Loucy (cell line): ENCODE results near the gene CRHR1.

Source experiments
- H2AFZ ChIP-seq: fragments of 200-600 bp; sonication (generic); 2 replicates; pipeline ENCODE4 v1.6.0; 2016; ENCODE audit warnings: antibody characterized with exemption, mild to moderate bottlenecking, low read length, moderate library complexity
- H3F3A ChIP-seq: fragments of 200-600 bp; 2 replicates; pipeline ENCODE4 v1.6.0; 2016; ENCODE audit warnings: antibody characterized with exemption, low read depth, mild to moderate bottlenecking
- H3K27me3 ChIP-seq: fragments of 200-600 bp; sonication (generic); 2 replicates; pipeline ENCODE4 v1.6.1; 2014; ENCODE audit warnings: low read length, mild to moderate bottlenecking; ENCODE audit not compliant: insufficient read depth, poor library complexity, severe bottlenecking
- H3K36me3 ChIP-seq: fragments of 200-600 bp; sonication (generic); 2 replicates; pipeline ENCODE4 v1.6.1; 2016; ENCODE audit warnings: low read length; ENCODE audit not compliant: insufficient read depth
- H3K4me1 ChIP-seq: fragments of 200-600 bp; sonication (generic); 2 replicates; pipeline ENCODE4 v1.5.1; 2014; ENCODE audit warnings: low read length, mild to moderate bottlenecking; ENCODE audit not compliant: insufficient read depth, poor library complexity, severe bottlenecking
- H3K4me2 ChIP-seq: fragments of 200-600 bp; sonication (generic); 2 replicates; pipeline ENCODE4 v1.6.0; 2014; ENCODE audit warnings: antibody characterized with exemption, low read length, low read depth, mild to moderate bottlenecking; ENCODE audit not compliant: poor library complexity, severe bottlenecking
- H3K4me3 ChIP-seq: fragments of 200-600 bp; sonication (generic); 2 replicates; pipeline ENCODE4 v1.5.1; 2014; ENCODE audit warnings: low read length, mild to moderate bottlenecking, mixed read lengths; ENCODE audit not compliant: poor library complexity, severe bottlenecking
- H3K79me2 ChIP-seq: fragments of 200-600 bp; sonication (generic); 2 replicates; pipeline ENCODE4 v1.6.1; 2014; ENCODE audit warnings: low read length; ENCODE audit not compliant: insufficient read depth
- H3K9ac ChIP-seq: fragments of 200-600 bp; sonication (generic); 2 replicates; pipeline ENCODE4 v1.6.0; 2014; ENCODE audit warnings: mild to moderate bottlenecking, low read depth, low read length, moderate library complexity; ENCODE audit not compliant: poor library complexity, severe bottlenecking
- H3K9me2 ChIP-seq: fragments of 200-600 bp; sonication (generic); replicated peaks from 2 replicates; pipeline ENCODE4 v1.6.1; 2016; ENCODE audit warnings: low read depth, low read length, mixed read lengths
- H3K9me3 ChIP-seq: fragments of 200-600 bp; sonication (generic); 2 replicates; pipeline ENCODE4 v1.6.1; 2014; ENCODE audit warnings: mild to moderate bottlenecking, antibody characterized with exemption, low read length, low read depth; ENCODE audit not compliant: insufficient read depth
- H4K20me1 ChIP-seq: fragments of 200-600 bp; sonication (generic); 2 replicates; pipeline ENCODE4 v1.6.0; 2014; ENCODE audit warnings: antibody characterized with exemption, low read length, mild to moderate bottlenecking; ENCODE audit not compliant: insufficient read depth, poor library complexity, severe bottlenecking
- CTCF ChIP-seq: fragments of 200-600 bp; sonication (generic); conservative IDR thresholded peaks from 2 replicates; pipeline ENCODE4 v1.5.1; 2014; ENCODE audit warnings: mild to moderate bottlenecking, antibody characterized with exemption, low read length
- EZH2phosphoT487 ChIP-seq: fragments of 200-600 bp; IDR thresholded peaks from 2 replicates; pipeline ENCODE4 v1.6.1; 2018; ENCODE audit warnings: antibody characterized with exemption, mild to moderate bottlenecking, moderate library complexity, borderline replicate concordance

Gene CRHR1

GRCh38 chr17:45867702-45868101, 83.6 kb downstream of the CRHR1 start:
- no peak overlapping the region for H3K4me2 ChIP-seq
- TF ChIP-seq CTCF (no peak), EZH2phosphoT487 (no peak)
- H3K36me3 ChIP-seq, result no peaks in the 10 kb centered on the region
- H3F3A ChIP-seq, result no peaks in the 10 kb centered on the region
- H3K9ac ChIP-seq, result no peak overlapping the region
- H3K27me3 ChIP-seq, result peaks cover 4% of the 10 kb centered on the region
- H4K20me1 ChIP-seq, result no peaks in the 10 kb centered on the region
- H3K9me2 ChIP-seq, result no peaks in the 10 kb centered on the region; the same call in 1 of the 2 replicates
- H3K9me3 ChIP-seq, result no peaks in the 10 kb centered on the region
- no peak overlapping the region for H3K4me3 ChIP-seq
- H3K79me2 ChIP-seq, result no peaks in the 10 kb centered on the region
- H2AFZ ChIP-seq, result peak overlapping the region; percentile 64; the same call in 1 of the 2 replicates
- no peaks in the 10 kb centered on the region for H3K4me1 ChIP-seq

- Histone ChIP-seq H3K79me2 (no peaks in the 10 kb centered on the region), H3F3A (no peaks in the 10 kb centered on the region), H3K4me3 (no peak overlapping the region), H3K4me1 (peaks cover under 1% of the 10 kb centered on the region), H3K36me3 (no peaks in the 10 kb centered on the region), H3K9me2 (no peaks in the 10 kb centered on the region; the same call in 1 of the 2 replicates), H3K9me3 (no peaks in the 10 kb centered on the region), H3K9ac (no peak overlapping the region), H3K4me2 (no peak overlapping the region), H3K27me3 (peaks cover 4% of the 10 kb centered on the region), H2AFZ (0 out of 2 replicates have a peak overlapping the region, but pooled peaks have one; percentile 64), H4K20me1 (no peaks in the 10 kb centered on the region)
- no peak for TF ChIP-seq EZH2phosphoT487
These were observed 84.2 kb downstream of the CRHR1 start for GRCh38 chr17:45868276-45868675.

- Histone ChIP-seq H3F3A (no peaks in the 10 kb centered on the region), H4K20me1 (no peaks in the 10 kb centered on the region), H3K4me2 (no peak overlapping the region), H3K79me2 (no peaks in the 10 kb centered on the region), H3K9me3 (no peaks in the 10 kb centered on the region), H3K4me1 (peaks cover 11% of the 10 kb centered on the region), H3K9me2 (no peaks in the 10 kb centered on the region; the same call in 1 of the 2 replicates), H3K9ac (no peak overlapping the region), H2AFZ (no peak overlapping the region), H3K4me3 (no peak overlapping the region), H3K27me3 (no peaks in the 10 kb centered on the region), H3K36me3 (no peaks in the 10 kb centered on the region)
- TF ChIP-seq EZH2phosphoT487, result no peak
- no peak for TF ChIP-seq CTCF
These were observed 85.7 kb downstream of the CRHR1 start for GRCh38 chr17:45869676-45870341.
